Measurements from ENCODE around the gene ESYT2.

DNA sequence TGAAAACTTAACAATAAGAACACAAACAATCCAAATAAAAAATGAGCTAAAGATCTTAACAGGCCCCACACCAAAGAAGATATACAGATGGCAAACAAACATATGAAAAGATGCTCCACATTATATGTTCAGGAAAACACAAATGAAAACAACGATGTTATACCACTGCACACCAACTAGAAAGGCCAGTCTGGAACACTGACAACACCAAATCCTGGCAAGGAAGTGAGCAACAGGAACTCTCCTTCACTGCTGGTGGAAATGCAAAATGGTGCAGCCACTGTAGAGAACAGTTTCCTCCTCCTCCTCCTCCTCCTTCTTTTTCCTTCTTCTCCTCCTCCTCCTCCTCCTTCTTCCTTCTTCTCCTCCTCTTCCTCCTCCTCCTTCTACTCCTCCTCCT is 112.5 kb downstream of the ESYT2 start:
- TF ChIP-seq TAF1 (IDR thresholded peaks at IDR 0.05; ENCODE audit: borderline replicate concordance, low read depth, low read length) = no peak
- TF ChIP-seq POLR2A (IDR thresholded peaks at IDR 0.05; ENCODE audit: low read depth, low read length) = no peak
